SK-N-SH treated with all-trans-retinoic acid at 6 μM for 48 hours (cell line): ENCODE data around the gene SIDT1.

Experiments
- ATAC-seq: fragments of 200-7000 bp; cut with Tn5 transposase; 3 replicates; pipeline ENCODE4 v1.9.1; 2020; ENCODE audit warnings: mild to moderate bottlenecking, moderate library complexity
- ARNTL ChIP-seq: fragments of 450-650 bp; formaldehyde crosslinking; IDR thresholded peaks from 2 replicates; pipeline ENCODE4 v1.5.0; 2020; ENCODE audit warnings: low read depth, mild to moderate bottlenecking, moderate library complexity, borderline replicate concordance
- BACH2 ChIP-seq: fragments of 250-450 bp; sonication (Bioruptor Pico); IDR thresholded peaks from 2 replicates; pipeline ENCODE4 v1.9.0; 2021; ENCODE audit warnings: mild to moderate bottlenecking, borderline replicate concordance
- CREB5 ChIP-seq: fragments of 250-450 bp; sonication (Bioruptor Pico); IDR thresholded peaks from 2 replicates; pipeline ENCODE4 v1.5.1; 2020; ENCODE audit warnings: low read depth, mild to moderate bottlenecking, moderate library complexity
- ESRRG ChIP-seq: fragments of 250-450 bp; sonication (Bioruptor Pico); IDR thresholded peaks from 2 replicates; pipeline ENCODE4 v1.6.1; 2021; ENCODE audit warnings: mild to moderate bottlenecking
- GLIS3 ChIP-seq: fragments of 250-450 bp; sonication (Bioruptor Pico); IDR thresholded peaks from 2 replicates; pipeline ENCODE4 v1.5.0; 2020; ENCODE audit warnings: mild to moderate bottlenecking, moderate library complexity
- TSHZ2 ChIP-seq: fragments of 250-450 bp; sonication (Bioruptor Pico); IDR thresholded peaks from 2 replicates; pipeline ENCODE4 v1.5.0; 2020; ENCODE audit warnings: mild to moderate bottlenecking, moderate library complexity
- ZC3H10 ChIP-seq: fragments of 250-450 bp; sonication (Bioruptor Pico); IDR thresholded peaks from 2 replicates; pipeline ENCODE4 v1.5.1; 2021; ENCODE audit warnings: mild to moderate bottlenecking, moderate library complexity
- ZNF70 ChIP-seq: fragments of 450-650 bp; formaldehyde crosslinking; IDR thresholded peaks from 2 replicates; pipeline ENCODE4 v1.5.0; 2020; ENCODE audit warnings: mild to moderate bottlenecking, moderate library complexity

The SIDT1 gene

GRCh38 chr3:113678773-113679172 lies 146.4 kb downstream of the SIDT1 start:
- TF ChIP-seq ZC3H10 (CRISPR knock-in tag) (no peak), CREB5 (CRISPR knock-in tag) (no peak), ZNF70 (CRISPR knock-in tag) (no peak), TSHZ2 (CRISPR knock-in tag) (no peak), ARNTL (CRISPR knock-in tag) (no peak), GLIS3 (CRISPR knock-in tag) (no peak), BACH2 (CRISPR knock-in tag) (no peak), ESRRG (CRISPR knock-in tag) (no peak)

More at GRCh38 chr3:113678773-113679172, 146.4 kb downstream of the SIDT1 start:
- ATAC-seq, result no peak
